Skeletal muscle satellite cell (primary cell): ENCODE results near the gene ASGR1. TPM values are rescaled to one million over a fixed set of nuclear protein-coding genes. Genes with fewer than 3 reads are reported as not detected.

ENCODE experiments used
- H3K27me3 ChIP-seq: 2 replicates; pipeline ENCODE4 v1.7.0; 2013; ENCODE audit warnings: low read length; ENCODE audit not compliant: control insufficient read depth, insufficient read depth
- H3K36me3 ChIP-seq: 2 replicates; pipeline ENCODE4 v1.7.0; 2013; ENCODE audit warnings: mild to moderate bottlenecking, control low read depth, low read length; ENCODE audit not compliant: insufficient read depth
- H3K4me1 ChIP-seq: 2 replicates; pipeline ENCODE4 v1.7.0; 2013; ENCODE audit warnings: low read length; ENCODE audit not compliant: control insufficient read depth, insufficient read depth
- H3K4me2 ChIP-seq: 2 replicates; pipeline ENCODE4 v1.7.0; 2013; ENCODE audit warnings: mild to moderate bottlenecking, low read length
- H3K4me3 ChIP-seq: 2 replicates; pipeline ENCODE4 v1.7.0; 2013; ENCODE audit warnings: low read length
- H3K9ac ChIP-seq: 2 replicates; pipeline ENCODE4 v1.7.0; 2013; ENCODE audit warnings: mild to moderate bottlenecking, low read depth, low read length, moderate library complexity
- H3K9me3 ChIP-seq: replicated peaks from 2 replicates; pipeline ENCODE4 v1.7.0; 2013; ENCODE audit warnings: mild to moderate bottlenecking, control low read depth, low read length
- total RNA-seq: library from RNA; depleted of rRNA; stranded (reverse); fragments of >200 nt; gene quantifications from 2 replicates; pipeline ENCODE4 v1.2.3, GENCODE V29; 2012; rRNA removed

ASGR1 gene, protein sequence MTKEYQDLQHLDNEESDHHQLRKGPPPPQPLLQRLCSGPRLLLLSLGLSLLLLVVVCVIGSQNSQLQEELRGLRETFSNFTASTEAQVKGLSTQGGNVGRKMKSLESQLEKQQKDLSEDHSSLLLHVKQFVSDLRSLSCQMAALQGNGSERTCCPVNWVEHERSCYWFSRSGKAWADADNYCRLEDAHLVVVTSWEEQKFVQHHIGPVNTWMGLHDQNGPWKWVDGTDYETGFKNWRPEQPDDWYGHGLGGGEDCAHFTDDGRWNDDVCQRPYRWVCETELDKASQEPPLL
- total RNA-seq = 0.51 and 0.87 TPM in 2 replicates

DNA sequence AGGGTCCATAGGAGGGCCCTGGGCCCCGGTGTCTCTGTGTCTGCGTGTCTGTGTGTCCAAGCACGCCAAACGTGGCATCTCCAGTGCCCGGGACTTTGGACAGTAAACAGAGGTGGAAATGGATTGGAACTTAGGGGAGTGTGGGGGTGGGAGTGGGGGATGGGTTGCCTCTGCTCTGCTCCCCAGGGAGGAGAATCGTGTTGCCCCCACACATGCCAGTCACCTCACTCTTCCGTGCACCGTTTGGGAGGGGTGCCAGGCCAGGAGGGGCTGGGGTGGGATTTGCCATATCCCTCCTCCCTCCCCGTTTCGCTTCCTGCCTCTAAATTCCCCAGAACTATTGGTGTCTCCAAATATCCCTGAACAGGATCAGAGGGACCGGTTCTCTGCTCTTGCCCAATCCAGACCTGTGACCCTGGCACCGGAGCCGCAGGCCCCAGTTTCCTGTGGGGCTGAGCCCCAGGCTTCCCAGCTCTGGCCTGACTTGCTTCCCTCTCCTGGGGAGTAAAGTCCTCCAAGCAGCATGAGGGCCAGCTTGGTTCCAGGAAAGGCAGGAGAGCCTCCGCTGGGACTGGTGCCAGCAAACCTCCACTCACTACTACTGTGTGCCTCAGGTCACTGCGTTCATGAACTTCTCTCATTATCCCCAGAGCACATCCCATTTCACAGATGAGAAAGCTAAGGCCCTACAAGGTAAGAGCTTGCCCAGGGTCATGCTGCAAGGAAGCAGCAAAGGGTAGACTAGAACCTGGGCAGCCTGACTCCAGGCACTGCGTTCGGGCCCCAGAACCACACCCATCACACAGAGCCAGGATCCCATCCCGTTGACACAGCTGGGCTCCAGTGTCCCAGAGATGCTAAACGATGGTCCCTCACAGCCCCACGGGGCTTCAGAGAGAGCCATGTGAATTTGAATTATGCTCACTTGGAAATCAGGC is at the start of gene ASGR1:
Gene ASGR1, minus strand, starts transcription at position 54 of the 938 bp plus-strand sequence. CDS start 807 bp downstream, outside the sequence.
- Histone ChIP-seq H3K9me3 (no peaks in the 10 kb centered on the region), H3K4me1 (peaks cover 13% of the 10 kb centered on the region), H3K4me3 (peak within 1 kb of the TSS; percentile 72), H3K4me2 (peak within 1 kb of the TSS; percentile 97), H3K27me3 (peaks cover 2% of the 10 kb centered on the region), H3K9ac (no peak within 1 kb of the TSS), H3K36me3 (no peaks in the 10 kb centered on the region)

DNA sequence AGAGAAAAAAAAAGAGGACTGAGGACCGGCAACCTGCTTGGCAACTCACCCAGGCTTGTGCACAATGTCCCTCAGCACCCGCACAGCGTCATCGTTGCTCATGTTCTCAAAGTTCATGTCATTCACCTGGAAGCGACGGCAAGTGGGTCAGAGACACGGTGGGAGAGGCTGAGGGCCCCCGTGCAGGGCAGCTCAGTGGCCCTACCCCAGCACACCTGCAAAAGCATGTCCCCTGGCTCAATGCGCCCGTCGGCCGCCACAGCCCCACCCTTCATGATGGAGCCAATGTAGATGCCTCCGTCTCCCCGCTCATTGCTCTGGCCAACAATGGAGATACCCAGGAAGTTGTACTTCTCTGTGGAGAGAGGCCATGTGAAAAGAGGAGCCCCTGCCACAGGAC is 49.8 kb upstream of the ASGR1 start:
- H3K4me1 ChIP-seq = peaks cover 15% of the 10 kb centered on the region

DNA sequence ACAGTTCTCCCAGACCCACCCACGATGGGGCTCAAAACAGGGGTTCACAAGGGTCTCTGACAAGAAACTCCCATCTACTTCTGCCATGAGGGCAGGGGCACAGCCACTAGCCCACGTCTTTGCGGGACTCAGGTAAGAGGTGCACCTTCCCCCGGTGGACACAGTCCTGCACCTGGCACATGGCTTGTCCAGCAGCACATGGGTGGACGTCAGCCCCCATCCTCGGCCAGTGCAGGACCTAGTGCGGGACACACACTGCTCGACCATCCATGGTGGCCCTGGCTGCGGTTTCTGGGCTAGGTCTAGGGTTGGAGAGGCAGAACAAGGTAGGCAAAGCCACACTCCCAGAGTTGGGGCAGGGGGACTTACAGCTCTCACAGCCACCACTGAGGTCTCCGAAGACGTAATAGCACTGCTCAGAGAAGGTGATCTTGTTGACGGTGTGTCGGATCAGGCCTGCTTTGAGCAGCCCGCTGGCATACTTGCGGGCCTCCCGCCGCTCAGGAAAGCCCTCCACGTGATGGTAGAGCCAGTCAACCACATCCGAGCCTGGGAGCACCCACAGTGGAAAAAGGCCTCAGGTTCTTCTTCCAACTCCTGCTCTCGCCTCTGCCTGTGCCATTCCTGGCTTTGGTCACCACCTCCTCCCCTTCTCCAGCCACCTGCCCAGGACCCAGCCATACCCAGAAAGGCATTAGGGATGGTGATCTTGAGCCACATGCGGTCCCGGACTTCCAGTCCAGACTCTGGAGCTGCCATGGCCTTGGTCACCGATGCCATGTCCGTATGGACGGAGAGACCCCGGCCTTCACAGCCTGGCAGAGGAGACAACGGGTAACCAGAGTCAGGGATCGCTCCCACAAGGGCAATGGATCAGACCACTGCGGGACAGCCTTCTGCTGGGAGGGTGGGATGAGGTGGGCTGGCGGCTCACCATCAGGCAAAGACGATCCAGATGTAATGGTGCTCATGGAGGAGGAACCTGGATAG is 47.8 kb upstream of the ASGR1 start:
- Histone ChIP-seq H3K36me3 (peaks cover 72% of the 10 kb centered on the region), H3K27me3 (no peaks in the 10 kb centered on the region), H3K4me3 (no peak overlapping the region), H3K4me2 (no peak overlapping the region), H3K9ac (no peak overlapping the region), H3K4me1 (peaks cover 9% of the 10 kb centered on the region), H3K9me3 (no peaks in the 10 kb centered on the region)

More for the DNA sequence above, 49.8 kb upstream of the ASGR1 start:
- no peak overlapping the region for H3K4me3 ChIP-seq
- no peaks in the 10 kb centered on the region for H3K27me3 ChIP-seq
- no peak overlapping the region for H3K9ac ChIP-seq
- peaks cover 53% of the 10 kb centered on the region for H3K36me3 ChIP-seq
- no peaks in the 10 kb centered on the region for H3K9me3 ChIP-seq
- no peak overlapping the region for H3K4me2 ChIP-seq

DNA sequence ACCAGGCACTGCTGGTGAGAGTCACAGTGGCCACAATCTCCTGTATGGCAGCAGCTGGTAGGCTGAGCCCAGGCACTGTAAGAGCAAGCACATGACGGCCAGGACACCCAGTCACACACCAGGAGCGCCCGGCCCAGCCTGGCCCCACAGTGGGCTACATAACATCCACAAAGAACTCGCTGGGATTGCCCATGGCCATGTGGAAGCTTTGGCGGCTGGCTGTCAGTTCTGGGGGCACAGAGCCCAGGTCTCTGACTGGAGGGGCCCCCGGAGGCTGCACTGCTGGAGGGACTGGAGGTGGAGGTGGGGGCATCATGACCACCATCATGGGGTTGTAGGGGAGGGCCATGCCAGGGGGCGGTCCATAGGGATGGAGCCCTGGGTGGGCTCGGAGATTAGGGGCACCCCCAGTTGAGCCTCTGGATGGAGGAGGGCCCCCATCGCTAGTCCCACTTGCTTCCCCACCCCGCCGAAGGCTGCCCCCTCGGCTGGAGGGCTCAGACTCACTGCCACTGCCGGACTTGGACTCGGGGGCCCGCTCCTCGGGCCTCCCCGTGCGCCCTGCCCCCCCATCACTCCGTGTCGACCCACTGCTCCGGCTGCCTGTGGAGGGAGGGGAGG is 46.7 kb upstream of the ASGR1 start:
- no peak overlapping the region for H3K9ac ChIP-seq
- H3K4me2 ChIP-seq = no peak overlapping the region
- peaks cover 14% of the 10 kb centered on the region for H3K4me1 ChIP-seq
- peaks cover 82% of the 10 kb centered on the region for H3K36me3 ChIP-seq
- no peaks in the 10 kb centered on the region for H3K27me3 ChIP-seq
- H3K4me3 ChIP-seq = no peak overlapping the region
- H3K9me3 ChIP-seq = no peaks in the 10 kb centered on the region

DNA sequence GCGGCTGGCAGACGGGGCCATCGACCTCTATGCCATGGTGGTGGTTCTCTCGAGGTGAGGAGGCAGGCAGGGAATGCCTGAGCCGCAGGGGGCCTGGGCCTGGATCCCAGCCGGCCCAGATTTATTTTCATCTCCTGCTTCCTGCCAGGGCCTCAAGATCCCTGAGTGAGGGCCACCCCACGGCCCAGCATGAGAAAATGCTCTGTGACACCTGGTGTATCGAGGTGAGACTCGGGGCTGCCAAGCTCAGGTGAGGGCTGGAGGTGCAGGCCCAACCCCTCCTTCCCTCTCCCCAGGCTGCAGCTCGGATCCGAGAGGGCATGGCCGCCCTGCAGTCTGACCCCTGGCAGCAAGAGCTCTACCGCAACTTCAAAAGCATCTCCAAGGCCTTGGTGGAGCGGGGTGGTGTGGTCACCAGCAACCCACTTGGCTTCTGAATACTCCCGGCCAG is 45.5 kb upstream of the ASGR1 start:
- no peaks in the 10 kb centered on the region for H3K9me3 ChIP-seq
- H3K4me2 ChIP-seq = no peak overlapping the region
- no peak overlapping the region for H3K9ac ChIP-seq
- peaks cover 20% of the 10 kb centered on the region for H3K4me1 ChIP-seq
- H3K27me3 ChIP-seq = no peaks in the 10 kb centered on the region
- no peak overlapping the region for H3K4me3 ChIP-seq
- H3K36me3 ChIP-seq = peaks cover 72% of the 10 kb centered on the region

DNA sequence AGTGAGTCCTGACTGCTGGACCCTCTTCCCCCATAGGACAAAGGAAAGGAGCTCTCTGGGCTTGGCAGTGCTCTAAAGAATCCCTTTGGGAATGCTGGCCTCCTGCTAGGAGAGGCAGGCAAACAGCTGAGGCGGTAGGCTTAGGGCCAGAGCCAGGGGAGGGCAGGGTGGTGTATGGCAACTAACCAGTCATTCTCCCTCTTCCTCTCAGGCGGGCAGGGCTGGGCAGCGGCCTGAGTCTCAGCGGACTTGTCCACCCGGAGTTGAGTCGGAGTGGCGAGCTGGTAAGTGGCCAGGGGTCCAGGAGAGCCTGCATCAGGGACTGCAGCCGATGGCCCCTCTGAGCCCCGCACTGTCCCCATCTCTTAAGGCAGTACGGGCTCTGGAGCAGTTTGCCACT is 44.9 kb upstream of the ASGR1 start:
- H3K4me1 ChIP-seq = peaks cover 25% of the 10 kb centered on the region
- H3K9me3 ChIP-seq = no peaks in the 10 kb centered on the region
- H3K4me3 ChIP-seq = no peak overlapping the region
- no peak overlapping the region for H3K4me2 ChIP-seq
- H3K36me3 ChIP-seq = peaks cover 66% of the 10 kb centered on the region
- no peaks in the 10 kb centered on the region for H3K27me3 ChIP-seq
- no peak overlapping the region for H3K9ac ChIP-seq

DNA sequence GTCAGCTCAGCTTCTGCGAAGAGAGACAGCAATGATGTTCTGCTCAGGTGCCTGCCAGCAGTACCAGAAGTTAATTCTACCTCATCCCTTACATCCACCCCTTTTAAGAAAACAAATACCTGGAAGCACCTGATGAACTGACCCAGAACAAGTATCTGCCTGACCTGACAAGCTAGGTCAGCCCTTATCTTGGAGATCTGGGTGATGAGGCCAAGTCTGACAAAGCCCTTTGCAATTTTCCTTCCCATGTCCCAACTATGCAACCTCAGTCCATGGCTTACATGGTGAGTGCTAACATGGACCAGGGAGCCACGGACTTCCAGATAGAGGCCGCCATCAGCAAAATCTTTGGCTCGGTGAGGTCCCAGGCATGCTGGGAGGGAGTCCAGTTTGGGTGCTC is 44.2 kb upstream of the ASGR1 start:
- Histone ChIP-seq H3K27me3 (no peaks in the 10 kb centered on the region), H3K4me2 (no peak overlapping the region), H3K4me3 (no peak overlapping the region), H3K9ac (no peak overlapping the region), H3K9me3 (no peaks in the 10 kb centered on the region), H3K36me3 (peaks cover 59% of the 10 kb centered on the region), H3K4me1 (peaks cover 29% of the 10 kb centered on the region)

DNA sequence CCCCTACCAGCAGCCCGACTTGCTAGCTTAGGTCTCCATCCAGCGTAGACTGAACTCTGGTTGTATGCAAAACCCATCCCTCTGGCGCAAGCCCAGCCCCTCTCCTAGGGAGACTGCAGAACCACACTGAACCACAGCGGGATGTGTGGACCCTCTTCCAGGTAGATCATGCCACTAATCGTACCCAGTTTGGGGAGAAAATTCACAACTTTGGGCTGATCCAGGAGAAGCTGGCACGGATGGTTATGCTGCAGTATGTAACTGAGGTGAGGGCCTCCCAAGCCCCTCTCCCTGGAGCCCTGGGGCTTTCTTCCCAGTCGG is 43.8 kb upstream of the ASGR1 start:
- H3K36me3 ChIP-seq = peaks cover 54% of the 10 kb centered on the region
- H3K4me2 ChIP-seq = no peak overlapping the region
- H3K9ac ChIP-seq = no peak overlapping the region
- H3K27me3 ChIP-seq = no peaks in the 10 kb centered on the region
- H3K9me3 ChIP-seq = no peaks in the 10 kb centered on the region
- peaks cover 29% of the 10 kb centered on the region for H3K4me1 ChIP-seq
- no peak overlapping the region for H3K4me3 ChIP-seq

DNA sequence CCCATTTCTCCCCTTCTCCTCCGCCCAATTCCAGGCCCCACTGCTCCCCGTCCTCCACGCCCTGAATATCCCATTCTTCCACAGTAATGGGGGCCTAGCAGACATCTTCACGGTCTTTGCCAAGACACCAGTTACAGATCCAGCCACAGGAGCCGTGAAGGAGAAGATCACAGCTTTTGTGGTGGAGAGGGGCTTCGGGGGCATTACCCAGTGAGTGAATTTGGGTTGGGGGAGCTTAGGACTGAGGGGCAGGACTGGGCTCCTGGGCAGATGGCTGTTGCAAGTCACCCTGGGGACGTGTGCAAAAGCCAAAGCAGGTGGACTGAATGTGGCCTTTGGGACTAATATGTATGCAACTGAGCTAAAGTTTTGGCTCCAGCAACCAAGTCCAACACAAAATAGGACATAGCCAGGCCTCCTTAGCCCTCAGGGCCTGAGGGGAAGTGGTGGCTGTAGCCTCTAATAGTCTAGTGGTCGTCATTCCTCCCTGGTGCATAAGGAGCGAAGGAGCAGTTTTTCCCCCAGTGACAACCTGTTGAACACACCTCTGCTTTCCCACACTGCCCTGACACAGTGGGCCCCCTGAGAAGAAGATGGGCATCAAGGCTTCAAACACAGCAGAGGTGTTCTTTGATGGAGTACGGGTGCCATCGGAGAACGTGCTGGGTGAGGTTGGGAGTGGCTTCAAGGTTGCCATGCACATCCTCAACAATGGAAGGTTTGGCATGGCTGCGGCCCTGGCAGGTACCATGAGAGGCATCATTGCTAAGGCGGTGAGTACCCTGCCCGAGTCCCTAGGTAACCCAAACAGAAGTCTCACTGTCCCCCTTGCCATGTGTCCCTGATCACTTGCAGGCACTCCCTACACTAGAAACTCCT is 43.2 kb upstream of the ASGR1 start:
- no peaks in the 10 kb centered on the region for H3K27me3 ChIP-seq
- peaks cover 33% of the 10 kb centered on the region for H3K4me1 ChIP-seq
- no peak overlapping the region for H3K9ac ChIP-seq
- H3K9me3 ChIP-seq = no peaks in the 10 kb centered on the region
- H3K4me2 ChIP-seq = no peak overlapping the region
- peaks cover 48% of the 10 kb centered on the region for H3K36me3 ChIP-seq
- H3K4me3 ChIP-seq = no peak overlapping the region
